ENCODE data around the gene KLHL9. TPM values are rescaled to one million over a fixed set of nuclear protein-coding genes. Genes with fewer than 3 reads are reported as not detected.

Gene KLHL9
- total and polyA plus RNA-seq, 8 donors, result 4.1 to 35.7 (median 9.6) TPM

DNA sequence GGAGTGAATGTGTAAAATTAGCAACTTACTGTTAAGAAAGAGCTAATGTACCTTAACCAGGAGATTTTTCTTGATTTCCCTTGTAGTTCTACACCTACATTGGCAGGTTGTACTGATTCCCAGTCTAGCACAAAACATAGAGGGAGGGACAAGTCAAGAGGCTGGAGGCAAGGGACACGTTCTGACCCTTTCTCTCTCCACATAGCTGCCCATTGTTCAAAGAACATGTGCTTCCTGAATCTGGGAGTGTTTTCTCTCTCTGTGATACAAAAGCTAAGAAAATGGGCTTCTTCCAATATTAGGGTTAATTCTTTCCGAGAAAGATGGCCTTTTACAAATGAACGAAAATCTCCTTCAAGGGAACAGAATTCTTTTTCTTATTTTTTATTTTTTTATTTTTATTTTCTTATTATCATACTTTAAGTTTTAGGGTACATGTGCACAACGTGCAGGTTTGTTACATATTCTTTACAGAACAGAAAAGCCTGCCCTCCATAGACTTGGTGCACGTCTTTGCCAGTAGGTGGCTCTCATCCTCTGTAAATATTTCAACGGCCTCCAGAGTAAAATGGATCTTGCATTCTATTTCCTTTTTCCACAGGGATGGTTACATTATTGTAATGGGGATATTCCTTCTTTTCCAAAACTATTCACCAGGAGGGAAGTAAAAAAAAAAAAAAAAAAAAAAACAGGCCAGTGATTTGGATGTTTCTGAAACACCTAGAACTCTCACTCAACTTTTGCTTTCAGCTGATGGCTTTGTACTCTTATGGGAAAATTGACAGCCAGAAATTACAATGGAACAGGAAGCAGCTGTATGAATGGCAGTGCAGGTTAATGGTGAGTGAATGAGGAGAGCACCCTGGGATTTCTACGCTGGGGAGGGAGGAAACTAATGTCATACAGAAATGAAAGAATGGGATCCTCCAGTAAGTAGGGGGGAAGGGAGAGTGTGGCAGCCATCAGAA is 17.0 kb downstream of the KLHL9 start:
- 16 to 19% (median 19%) methylated on average over 7 of the region's 7 CpGs for WGBS, 5 donors
- peaks cover 0 to 15% (median 5%) of the 10 kb centered on the region in 4 donors for H3K4me1 ChIP-seq
- peaks cover 0 to 23% (median 18%) of the 10 kb centered on the region in 4 donors for H3K36me3 ChIP-seq
- intact Hi-C loops (cut with DNase I; ENCODE audit: low total_unique reads), result loop anchor here (10.0 kb wide), 1 partner anchor 477 kb away; no protein-coding TSS in a partner anchor
- H3K27ac ChIP-seq, result no peak overlapping the region
- H3K27me3 ChIP-seq, result no peaks in the 10 kb centered on the region
- TF ChIP-seq POLR2AphosphoS5 (IDR thresholded peaks at IDR 0.05) (no peak), EP300 (IDR thresholded peaks at IDR 0.05) (no peak), POLR2A (IDR thresholded peaks at IDR 0.05) (no peak)
- TF ChIP-seq, protein P1, sequence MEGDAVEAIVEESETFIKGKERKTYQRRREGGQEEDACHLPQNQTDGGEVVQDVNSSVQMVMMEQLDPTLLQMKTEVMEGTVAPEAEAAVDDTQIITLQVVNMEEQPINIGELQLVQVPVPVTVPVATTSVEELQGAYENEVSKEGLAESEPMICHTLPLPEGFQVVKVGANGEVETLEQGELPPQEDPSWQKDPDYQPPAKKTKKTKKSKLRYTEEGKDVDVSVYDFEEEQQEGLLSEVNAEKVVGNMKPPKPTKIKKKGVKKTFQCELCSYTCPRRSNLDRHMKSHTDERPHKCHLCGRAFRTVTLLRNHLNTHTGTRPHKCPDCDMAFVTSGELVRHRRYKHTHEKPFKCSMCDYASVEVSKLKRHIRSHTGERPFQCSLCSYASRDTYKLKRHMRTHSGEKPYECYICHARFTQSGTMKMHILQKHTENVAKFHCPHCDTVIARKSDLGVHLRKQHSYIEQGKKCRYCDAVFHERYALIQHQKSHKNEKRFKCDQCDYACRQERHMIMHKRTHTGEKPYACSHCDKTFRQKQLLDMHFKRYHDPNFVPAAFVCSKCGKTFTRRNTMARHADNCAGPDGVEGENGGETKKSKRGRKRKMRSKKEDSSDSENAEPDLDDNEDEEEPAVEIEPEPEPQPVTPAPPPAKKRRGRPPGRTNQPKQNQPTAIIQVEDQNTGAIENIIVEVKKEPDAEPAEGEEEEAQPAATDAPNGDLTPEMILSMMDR (IDR thresholded peaks at IDR 0.05), result peak in 5 of 7 experiments; percentile 6 to 66 (median 52)
- H3K4me3 ChIP-seq, result no peak overlapping the region
- peak; percentile 45 to 74 for DNase-seq
- no peaks in the 10 kb centered on the region for H3K9me3 ChIP-seq

DNA sequence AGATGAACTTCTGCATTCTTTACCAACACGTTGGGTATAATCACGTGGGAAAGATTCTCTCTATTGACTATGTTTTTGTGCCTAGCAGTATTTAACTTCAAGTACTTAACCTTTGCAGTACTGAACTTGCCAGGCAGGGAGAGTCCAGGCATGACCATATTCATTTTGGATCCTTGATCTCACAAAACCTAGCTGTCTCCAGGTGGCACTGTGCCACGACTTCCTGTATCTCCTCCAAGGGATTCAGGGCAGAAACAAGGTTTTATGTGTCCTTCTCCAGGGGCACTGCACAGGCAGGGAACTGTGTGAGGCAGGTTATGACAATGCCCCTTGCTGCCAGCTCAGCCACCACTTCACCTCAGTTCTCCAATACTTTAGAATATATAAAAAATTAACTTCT is 18.3 kb downstream of the KLHL9 start:
- Histone ChIP-seq H3K27ac (no peak overlapping the region), H3K27me3 (no peaks in the 10 kb centered on the region), H3K9me3 (no peaks in the 10 kb centered on the region), H3K4me1 (peaks cover 0 to 15% (median 5%) of the 10 kb centered on the region in 4 donors), H3K4me3 (no peak overlapping the region), H3K36me3 (peaks cover 0 to 9% (median 6%) of the 10 kb centered on the region in 4 donors)
- no peak for DNase-seq
- intact Hi-C loops (cut with DNase I; ENCODE audit: low total_unique reads), result loop anchor here (10.0 kb wide), 1 partner anchor 478 kb away; no protein-coding TSS in a partner anchor
- 8 to 26% (median 14%) methylated on average over 3 of the region's 3 CpGs for WGBS, 5 donors
- TF ChIP-seq POLR2A (IDR thresholded peaks at IDR 0.05) (no peak), POLR2AphosphoS5 (IDR thresholded peaks at IDR 0.05) (no peak)
- TF ChIP-seq, protein P1 (IDR thresholded peaks at IDR 0.05), result no peak

DNA sequence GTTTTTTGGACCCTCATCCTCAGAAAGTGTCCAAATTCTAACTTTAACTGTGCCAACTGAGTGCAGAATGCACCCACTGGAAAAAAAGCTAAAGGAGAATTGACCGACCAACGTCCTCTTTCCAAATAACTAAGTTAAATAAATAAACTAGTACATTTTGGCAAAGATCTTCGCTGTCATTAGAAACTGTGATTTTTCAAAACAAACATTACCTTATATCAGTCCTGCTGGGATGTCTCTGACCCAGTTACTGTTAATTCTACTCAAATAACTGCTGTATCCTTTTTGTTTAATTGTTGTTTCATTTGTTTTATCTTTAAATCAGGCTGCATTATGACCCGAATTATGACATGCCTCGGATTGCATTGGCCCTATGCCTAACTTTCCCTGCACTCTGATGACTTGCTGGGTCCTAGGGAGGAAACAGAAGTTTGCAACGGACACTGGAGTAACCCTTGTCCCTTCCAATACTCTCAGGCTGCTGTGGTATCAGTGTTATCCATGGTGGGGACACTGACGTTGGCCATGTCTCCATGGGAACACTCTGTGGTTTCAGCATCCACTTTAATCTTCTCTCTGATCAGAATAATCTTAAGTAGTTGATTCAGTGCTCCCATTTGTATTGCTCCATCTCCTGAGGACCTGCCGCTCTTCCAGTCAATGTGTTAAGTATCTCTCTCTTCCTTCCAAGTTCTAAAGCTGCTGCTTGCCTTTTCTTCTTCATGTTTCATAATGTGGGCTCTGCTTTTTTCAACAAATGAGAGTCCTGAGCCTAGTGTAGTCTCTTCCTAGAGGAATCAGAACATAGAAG is 19.0 kb downstream of the KLHL9 start:
- intact Hi-C loops (cut with DNase I; ENCODE audit: low total_unique reads), result loop anchor here (10.0 kb wide), 1 partner anchor 479 kb away; no protein-coding TSS in a partner anchor
- 26 to 36% (median 28%) methylated on average over 8 of the region's 8 CpGs for WGBS, 5 donors
- peaks cover 0 to 3% (median under 1%) of the 10 kb centered on the region in 4 donors for H3K36me3 ChIP-seq
- TF ChIP-seq EP300 (IDR thresholded peaks at IDR 0.05), result no peak
- TF ChIP-seq, protein P1 (IDR thresholded peaks at IDR 0.05), result no peak
- no peak for TF ChIP-seq POLR2AphosphoS5 (IDR thresholded peaks at IDR 0.05)
- TF ChIP-seq POLR2A (IDR thresholded peaks at IDR 0.05), result no peak
- no peak overlapping the region for H3K27ac ChIP-seq
- no peak overlapping the region for H3K4me3 ChIP-seq
- no peaks in the 10 kb centered on the region for H3K9me3 ChIP-seq
- DNase-seq, result no peak
- H3K4me1 ChIP-seq, result peaks cover 0 to 15% (median 5%) of the 10 kb centered on the region in 4 donors
- no peaks in the 10 kb centered on the region for H3K27me3 ChIP-seq

DNA sequence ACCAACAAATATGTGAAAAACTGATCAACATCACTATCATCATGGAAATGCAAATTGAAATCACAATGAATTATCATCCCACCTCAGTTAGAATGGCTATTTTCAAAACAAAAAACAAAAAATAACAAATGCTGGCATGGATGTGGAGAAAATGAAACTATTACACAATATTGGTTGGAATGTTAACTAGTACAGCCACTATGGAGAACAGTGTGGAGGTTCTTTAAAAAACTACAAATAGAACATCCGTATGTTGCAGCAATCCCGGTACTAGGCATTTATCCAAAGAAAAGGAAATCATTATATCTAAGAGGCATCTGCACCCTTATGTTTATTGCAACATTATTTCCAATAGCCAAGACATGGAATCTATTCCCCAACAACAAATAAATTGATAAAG is 21.1 kb downstream of the KLHL9 start:
- Histone ChIP-seq H3K36me3 (no peaks in the 10 kb centered on the region), H3K27ac (no peak overlapping the region), H3K27me3 (no peaks in the 10 kb centered on the region), H3K4me3 (no peak overlapping the region), H3K9me3 (no peaks in the 10 kb centered on the region), H3K4me1 (peaks cover 0 to 15% (median 5%) of the 10 kb centered on the region in 4 donors)
- 80 to 94% (median 91%) methylated on average over 2 of the region's 2 CpGs for WGBS, 5 donors
- intact Hi-C loops (cut with DNase I; ENCODE audit: low total_unique reads), result loop anchor here (10.0 kb wide), 1 partner anchor 481 kb away; no protein-coding TSS in a partner anchor
- DNase-seq, result no peak
- TF ChIP-seq EP300 (IDR thresholded peaks at IDR 0.05), result no peak
- no peak for TF ChIP-seq POLR2A (IDR thresholded peaks at IDR 0.05)
- TF ChIP-seq, protein P1 (IDR thresholded peaks at IDR 0.05), result no peak
- TF ChIP-seq POLR2AphosphoS5 (IDR thresholded peaks at IDR 0.05), result no peak

Measured in stomach (tissue), 9 donors.